ENCODE data around the gene PARP14.

DNA sequence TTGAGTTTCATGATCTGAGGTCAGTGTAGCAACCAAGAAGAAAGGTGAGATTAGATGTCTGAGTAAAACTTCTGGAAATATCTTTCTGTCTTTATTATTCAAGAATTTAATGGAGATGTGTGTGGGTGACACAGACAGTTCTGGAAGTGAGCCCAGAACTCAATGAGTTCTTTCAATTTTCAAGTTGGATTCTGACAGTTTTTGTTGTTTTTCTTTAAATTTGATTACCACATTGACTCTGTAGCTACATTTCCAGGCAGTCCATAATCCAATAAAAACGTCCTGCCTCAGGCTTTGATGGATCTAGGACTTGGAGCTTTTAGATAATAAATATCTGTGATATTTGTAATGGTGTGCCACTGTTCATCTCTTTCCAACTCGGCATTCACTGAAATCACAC, 3.9 kb upstream of the PARP14 start:
- TF ChIP-seq EZH2 (IDR thresholded peaks at IDR 0.05; ENCODE audit: insufficient read depth, poor library complexity, severe bottlenecking) (no peak), EZH2phosphoT487 (IDR thresholded peaks at IDR 0.05; ENCODE audit: insufficient read depth, low read depth) (no peak)

Data from GM23248 (cell line).